Endodermal cell (in vitro differentiated cells): ENCODE measurements around the gene BUB3. TPM values are rescaled to one million over a fixed set of nuclear protein-coding genes. Genes with fewer than 3 reads are reported as not detected.

Experiments used
- DNase-seq: peaks from one replicate; pipeline ENCODE4 v3.0.0-alpha.2; 2017
- H3K27ac ChIP-seq: 2 replicates; pipeline ENCODE4 v1.5.1; 2013; ENCODE audit warnings: mild to moderate bottlenecking, low read depth, low read length, moderate library complexity
- H3K27me3 ChIP-seq: 2 replicates; pipeline ENCODE4 v1.6.1; 2013; ENCODE audit warnings: mild to moderate bottlenecking, low read length, moderate library complexity; ENCODE audit not compliant: insufficient read depth, control insufficient read depth, poor library complexity, severe bottlenecking
- H3K36me3 ChIP-seq: 2 replicates; pipeline ENCODE4 v1.7.0; 2013; ENCODE audit warnings: mild to moderate bottlenecking, low read length, moderate library complexity; ENCODE audit not compliant: control insufficient read depth, insufficient read depth
- H3K4me1 ChIP-seq: one replicate; pipeline ENCODE4 v1.7.0; 2013; ENCODE audit warnings: low read length; ENCODE audit not compliant: control insufficient read depth, insufficient read depth
- H3K4me3 ChIP-seq: 2 replicates; pipeline ENCODE4 v1.5.1; 2013; ENCODE audit warnings: mild to moderate bottlenecking, low read length, moderate library complexity
- H3K9ac ChIP-seq: 2 replicates; pipeline ENCODE4 v1.6.1; 2013; ENCODE audit warnings: mild to moderate bottlenecking, low read length, moderate library complexity; ENCODE audit not compliant: poor library complexity, severe bottlenecking; ENCODE audit errors: extremely low read depth
- H3K9me3 ChIP-seq: 2 replicates; pipeline ENCODE4 v1.6.1; 2013; ENCODE audit warnings: mild to moderate bottlenecking, low read length, moderate library complexity; ENCODE audit not compliant: control insufficient read depth
- H3K27ac Mint-ChIP-seq: 2 replicates; pipeline ENCODE4 v1.8.0; 2020; ENCODE audit warnings: mixed read lengths
- H3K27me3 Mint-ChIP-seq: 2 replicates; pipeline ENCODE4 v1.8.0; 2021; ENCODE audit warnings: mild to moderate bottlenecking, mixed read lengths; ENCODE audit not compliant: insufficient read depth
- H3K36me3 Mint-ChIP-seq: 2 replicates; pipeline ENCODE4 v1.8.0; 2020; ENCODE audit warnings: low read depth, mixed read lengths
- H3K4me1 Mint-ChIP-seq: 2 replicates; pipeline ENCODE4 v1.8.0; 2020; ENCODE audit warnings: mixed read lengths
- H3K4me3 Mint-ChIP-seq: 2 replicates; pipeline ENCODE4 v1.8.0; 2020; ENCODE audit warnings: mild to moderate bottlenecking, moderate library complexity, mixed read lengths
- H3K9me3 Mint-ChIP-seq: 2 replicates; pipeline ENCODE4 v1.8.0; 2020; ENCODE audit warnings: mild to moderate bottlenecking, mixed read lengths
- WGBS, 2 experiments: methylation state at CpG; one replicate each; pipeline versions ENCODE4 v1.1.5 to v1.1.7; 2013; ENCODE audit warnings: missing lambda C conversion rate in 2 of 2, mixed read lengths in 1 of 2; ENCODE audit not compliant: insufficient coverage in 1 of 2, insufficient read length in 1 of 2; 5-methylcytosine and 5-hydroxymethylcytosine counted together
- total RNA-seq, 2 donors: library from RNA; stranded (reverse); fragmentation: NEBNext Ultra II Directional in 1 of 2; extraction: Animal tissue kit (Norgen Biotek cat#: 25700) in 1 of 2; gene quantifications; 2 replicates in 1 of 2; 3 replicates in 1 of 2; pipeline ENCODE4 v1.2.1, GENCODE V29; 2021
- TF ChIP-seq, protein P1 (sequence below): fragments of 200-600 bp; sonication (generic); conservative IDR thresholded peaks from 2 replicates; pipeline ENCODE4 v1.5.0; 2021; ENCODE audit warnings: antibody characterized with exemption, mild to moderate bottlenecking

BUB3 gene
- total RNA-seq, 2 donors from 2014 or later: 113 to 130 TPM

DNA sequence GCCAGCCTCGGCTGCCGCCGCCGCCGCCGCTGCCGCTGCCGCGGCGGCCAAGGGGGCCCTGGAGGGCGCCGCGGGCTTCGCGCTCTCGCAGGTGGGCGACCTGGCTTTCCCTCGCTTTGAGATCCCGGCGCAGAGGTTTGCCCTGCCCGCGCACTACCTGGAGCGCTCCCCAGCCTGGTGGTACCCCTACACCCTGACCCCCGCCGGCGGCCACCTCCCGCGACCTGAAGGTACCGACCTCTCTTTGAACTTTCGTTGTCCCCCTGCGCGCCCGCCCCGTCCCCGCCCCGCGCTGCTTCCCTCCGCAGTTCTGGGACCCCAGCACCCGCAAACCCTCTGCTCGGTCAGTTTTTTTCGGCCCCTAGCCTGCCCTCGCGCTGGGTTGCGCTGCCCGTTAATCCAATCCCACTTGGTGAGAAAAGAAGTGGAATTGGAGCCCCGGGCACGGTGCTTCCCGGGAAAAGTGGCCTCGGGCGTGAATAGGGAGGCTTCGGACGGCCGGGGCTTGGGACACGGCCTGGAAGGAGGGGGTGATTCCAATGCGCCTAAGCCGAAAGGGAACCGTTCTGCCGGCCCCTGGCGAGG lies 17.9 kb upstream of the BUB3 start:
- H3K27ac Mint-ChIP-seq: no peak overlapping the region
- H3K27me3 Mint-ChIP-seq: peaks cover 97% of the 10 kb centered on the region
- no peak overlapping the region for H3K4me3 ChIP-seq
- peaks cover 25% of the 10 kb centered on the region for H3K4me1 ChIP-seq
- H3K27ac ChIP-seq: no peak overlapping the region
- H3K27me3 ChIP-seq: peaks cover 100% of the 10 kb centered on the region
- H3K4me1 Mint-ChIP-seq: peaks cover 23% of the 10 kb centered on the region
- no peak for DNase-seq
- H3K4me3 Mint-ChIP-seq: peak overlapping the region; percentile 53
- H3K36me3 ChIP-seq: no peaks in the 10 kb centered on the region
- TF ChIP-seq, protein P1, sequence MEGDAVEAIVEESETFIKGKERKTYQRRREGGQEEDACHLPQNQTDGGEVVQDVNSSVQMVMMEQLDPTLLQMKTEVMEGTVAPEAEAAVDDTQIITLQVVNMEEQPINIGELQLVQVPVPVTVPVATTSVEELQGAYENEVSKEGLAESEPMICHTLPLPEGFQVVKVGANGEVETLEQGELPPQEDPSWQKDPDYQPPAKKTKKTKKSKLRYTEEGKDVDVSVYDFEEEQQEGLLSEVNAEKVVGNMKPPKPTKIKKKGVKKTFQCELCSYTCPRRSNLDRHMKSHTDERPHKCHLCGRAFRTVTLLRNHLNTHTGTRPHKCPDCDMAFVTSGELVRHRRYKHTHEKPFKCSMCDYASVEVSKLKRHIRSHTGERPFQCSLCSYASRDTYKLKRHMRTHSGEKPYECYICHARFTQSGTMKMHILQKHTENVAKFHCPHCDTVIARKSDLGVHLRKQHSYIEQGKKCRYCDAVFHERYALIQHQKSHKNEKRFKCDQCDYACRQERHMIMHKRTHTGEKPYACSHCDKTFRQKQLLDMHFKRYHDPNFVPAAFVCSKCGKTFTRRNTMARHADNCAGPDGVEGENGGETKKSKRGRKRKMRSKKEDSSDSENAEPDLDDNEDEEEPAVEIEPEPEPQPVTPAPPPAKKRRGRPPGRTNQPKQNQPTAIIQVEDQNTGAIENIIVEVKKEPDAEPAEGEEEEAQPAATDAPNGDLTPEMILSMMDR: no peak
- H3K36me3 Mint-ChIP-seq: no peaks in the 10 kb centered on the region
- H3K9ac ChIP-seq: no peak overlapping the region
- WGBS, 2 experiments: 1% methylated on average over 15 to 59 of the region's 59 CpGs
- H3K9me3 Mint-ChIP-seq: no peaks in the 10 kb centered on the region
- no peaks in the 10 kb centered on the region for H3K9me3 ChIP-seq

DNA sequence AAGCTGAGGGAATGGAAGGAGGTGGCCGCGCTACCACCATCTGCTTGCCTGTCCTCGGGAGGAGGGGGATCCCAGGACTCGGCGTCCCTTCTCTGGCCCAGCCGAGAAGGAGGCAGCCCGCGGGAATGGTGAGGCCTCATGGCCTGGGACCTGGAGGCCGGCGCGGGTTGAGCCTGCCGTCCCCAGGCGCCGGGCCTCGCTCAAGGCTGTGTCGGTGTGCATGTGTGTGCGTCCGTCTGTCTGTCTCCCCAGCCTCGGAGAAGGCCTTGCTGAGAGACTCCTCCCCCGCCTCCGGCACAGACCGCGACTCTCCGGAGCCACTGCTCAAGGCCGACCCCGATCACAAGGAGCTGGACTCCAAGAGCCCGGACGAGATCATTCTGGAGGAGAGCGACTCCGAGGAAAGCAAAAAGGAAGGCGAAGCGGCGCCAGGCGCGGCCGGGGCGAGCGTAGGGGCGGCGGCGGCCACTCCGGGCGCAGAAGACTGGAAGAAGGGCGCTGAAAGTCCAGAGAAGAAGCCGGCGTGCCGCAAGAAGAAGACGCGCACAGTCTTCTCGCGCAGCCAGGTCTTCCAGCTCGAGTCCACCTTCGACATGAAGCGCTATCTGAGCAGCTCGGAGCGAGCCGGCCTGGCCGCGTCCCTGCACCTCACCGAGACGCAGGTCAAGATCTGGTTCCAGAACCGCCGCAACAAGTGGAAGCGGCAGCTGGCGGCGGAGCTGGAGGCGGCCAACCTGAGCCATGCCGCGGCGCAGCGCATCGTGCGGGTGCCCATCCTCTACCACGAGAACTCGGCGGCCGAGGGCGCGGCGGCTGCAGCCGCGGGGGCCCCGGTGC lies 17.2 kb upstream of the BUB3 start:
- H3K27me3 ChIP-seq: peaks cover 100% of the 10 kb centered on the region
- no peak overlapping the region for H3K4me3 ChIP-seq
- TF ChIP-seq, protein P1: no peak
- H3K9ac ChIP-seq: no peak overlapping the region
- Mint-ChIP-seq H3K27me3 (peaks cover 97% of the 10 kb centered on the region), H3K27ac (no peak overlapping the region), H3K36me3 (no peaks in the 10 kb centered on the region), H3K9me3 (no peaks in the 10 kb centered on the region), H3K4me1 (peaks cover 23% of the 10 kb centered on the region), H3K4me3 (peak overlapping the region; percentile 53)
- no peaks in the 10 kb centered on the region for H3K36me3 ChIP-seq
- no peak overlapping the region for H3K27ac ChIP-seq
- H3K4me1 ChIP-seq: peaks cover 25% of the 10 kb centered on the region
- DNase-seq: peak; percentile 88
- no peaks in the 10 kb centered on the region for H3K9me3 ChIP-seq
- WGBS, 2 experiments: 1% methylated on average over 40 to 83 of the region's 83 CpGs

DNA sequence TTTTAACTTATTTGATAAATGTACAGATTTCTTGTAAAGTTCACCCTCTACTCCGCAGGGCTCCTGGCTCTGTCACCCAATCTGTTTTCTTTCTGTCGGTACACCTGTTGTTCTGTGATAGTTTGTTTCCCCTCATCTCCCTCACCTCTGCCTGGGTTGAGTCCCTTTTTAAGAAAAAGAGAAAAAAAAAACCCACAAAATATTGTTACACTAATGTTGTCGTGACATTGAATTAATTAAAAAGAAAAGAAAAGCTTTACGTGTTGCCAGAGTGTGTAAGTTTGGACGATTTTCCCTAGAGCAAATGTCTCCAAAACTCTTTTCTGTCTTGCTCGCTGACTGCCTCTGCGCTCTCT lies 15.1 kb upstream of the BUB3 start:
- Histone ChIP-seq H3K36me3 (no peaks in the 10 kb centered on the region), H3K4me3 (peak overlapping the region; percentile 41), H3K9me3 (no peaks in the 10 kb centered on the region), H3K9ac (no peak overlapping the region), H3K27ac (no peak overlapping the region), H3K27me3 (peaks cover 100% of the 10 kb centered on the region), H3K4me1 (peaks cover 18% of the 10 kb centered on the region)
- Mint-ChIP-seq H3K9me3 (no peaks in the 10 kb centered on the region), H3K27me3 (peaks cover 97% of the 10 kb centered on the region), H3K4me3 (peak overlapping the region; percentile 43), H3K27ac (no peak overlapping the region), H3K36me3 (no peaks in the 10 kb centered on the region), H3K4me1 (peaks cover 19% of the 10 kb centered on the region)
- TF ChIP-seq, protein P1: no peak
- DNase-seq: no peak
- 0 to 4% methylated on average over 3 to 7 of the region's 7 CpGs for WGBS, 2 experiments
